ENCODE data around the gene RAMP3. TPM values are rescaled to one million over a fixed set of nuclear protein-coding genes. Genes with fewer than 3 reads are reported as not detected.

The RAMP3 gene
- total and polyA plus RNA-seq, 10 of the 15 experiments (the other 5 are each of a cell fraction or from before 2014, with no cell fraction given), result not detected

DNA sequence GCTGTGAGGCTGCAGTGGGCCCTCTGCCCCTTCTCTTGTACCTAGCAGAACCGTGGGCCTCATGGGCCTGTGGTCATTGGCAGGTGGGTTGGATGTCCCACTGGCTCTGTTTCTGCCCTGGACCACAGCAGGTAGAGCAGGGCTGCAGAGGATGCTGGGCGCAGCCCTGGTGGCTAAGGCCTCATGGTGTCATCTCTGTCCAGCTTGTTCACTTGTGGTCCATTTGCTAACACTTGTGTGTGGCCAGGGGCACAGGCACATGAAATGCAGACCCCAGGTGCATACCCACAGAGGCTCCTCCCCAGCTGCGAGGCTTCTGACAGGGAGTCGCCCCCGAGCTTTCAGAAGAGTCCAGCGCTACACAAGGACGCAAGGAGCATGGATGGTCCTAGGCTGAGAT, 23.7 kb upstream of the RAMP3 start (continued):
- TF ChIP-seq ZNF207 (IDR thresholded peaks at IDR 0.05; ENCODE audit: borderline replicate concordance) (no peak), BMI1 (IDR thresholded peaks at IDR 0.05; ENCODE audit: borderline replicate concordance) (no peak)

DNA sequence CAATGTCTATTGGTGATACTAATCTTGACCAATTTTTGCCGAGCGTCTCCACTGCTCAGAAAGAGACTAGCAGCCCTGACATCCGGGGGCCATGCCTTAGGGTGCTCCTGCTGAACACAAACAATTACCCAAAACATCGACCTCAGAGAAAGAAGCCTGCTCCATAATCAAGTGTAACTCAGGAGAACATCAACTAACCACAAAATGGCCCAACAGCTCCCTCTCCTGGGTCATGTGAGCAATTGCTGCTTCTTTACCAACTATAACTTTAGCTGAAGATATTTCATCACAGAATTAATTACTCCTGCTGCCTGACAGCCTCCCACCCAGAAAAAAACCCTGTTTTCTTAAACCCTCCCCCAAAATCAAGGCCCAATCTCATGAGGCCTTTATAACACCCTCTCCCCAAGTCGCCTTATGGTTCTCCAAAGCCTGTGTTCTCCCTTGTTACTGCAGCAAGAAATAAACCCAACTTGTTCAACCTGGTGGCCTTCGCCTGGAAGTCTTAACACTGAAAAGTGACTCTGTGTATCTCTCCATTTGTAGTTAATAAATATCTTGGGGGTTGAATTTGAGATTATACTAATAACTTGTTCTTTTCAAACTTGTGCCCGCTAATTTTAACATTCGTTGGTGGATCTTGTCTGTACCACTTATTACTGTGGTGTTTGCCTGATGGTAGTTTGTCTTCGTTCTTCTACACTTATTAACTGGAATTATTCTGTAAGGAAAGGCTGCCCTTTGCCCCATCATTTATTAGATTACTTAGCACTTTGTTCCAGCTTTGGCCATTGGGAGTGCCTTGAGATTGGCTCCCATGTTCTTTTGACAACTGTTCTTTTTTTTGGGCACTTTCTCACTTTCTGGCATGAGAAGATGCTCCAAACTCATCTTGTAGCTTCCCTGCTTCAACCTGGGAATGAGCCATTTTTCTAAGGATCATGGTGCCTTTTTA, 21.2 kb upstream of the RAMP3 start:
- SMC1A ChIA-PET (ENCODE audit: uncharacterized antibody, unreplicated experiment), result interaction anchor here (0.7 to 5.6 kb wide), 37 partner anchors 8 to 562 kb away, joined by 3 to 105 read pairs (median 4); partner anchors contain the start of genes DDX56, H2AZ2 and MYO1G
- TF ChIP-seq POU2F2 (IDR thresholded peaks at IDR 0.05; ENCODE audit: borderline replicate concordance, low read depth, low read length), result no peak
- TF ChIP-seq ZNF207 (IDR thresholded peaks at IDR 0.05; ENCODE audit: borderline replicate concordance), result no peak
- TF ChIP-seq WRNIP1 (IDR thresholded peaks at IDR 0.05; ENCODE audit: borderline replicate concordance, low read depth, low read length), result no peak
- TF ChIP-seq SREBF1 (IDR thresholded peaks at IDR 0.05; ENCODE audit: low read length), result no peak
- TF ChIP-seq EGR1 (IDR thresholded peaks at IDR 0.05; ENCODE audit: borderline replicate concordance in 1 of 2, low read depth in 2 of 2, low read length in 2 of 2), result no peak
- TF ChIP-seq YBX1 (IDR thresholded peaks at IDR 0.05), result no peak
- TF ChIP-seq, protein P1, sequence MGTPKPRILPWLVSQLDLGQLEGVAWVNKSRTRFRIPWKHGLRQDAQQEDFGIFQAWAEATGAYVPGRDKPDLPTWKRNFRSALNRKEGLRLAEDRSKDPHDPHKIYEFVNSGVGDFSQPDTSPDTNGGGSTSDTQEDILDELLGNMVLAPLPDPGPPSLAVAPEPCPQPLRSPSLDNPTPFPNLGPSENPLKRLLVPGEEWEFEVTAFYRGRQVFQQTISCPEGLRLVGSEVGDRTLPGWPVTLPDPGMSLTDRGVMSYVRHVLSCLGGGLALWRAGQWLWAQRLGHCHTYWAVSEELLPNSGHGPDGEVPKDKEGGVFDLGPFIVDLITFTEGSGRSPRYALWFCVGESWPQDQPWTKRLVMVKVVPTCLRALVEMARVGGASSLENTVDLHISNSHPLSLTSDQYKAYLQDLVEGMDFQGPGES (IDR thresholded peaks at IDR 0.05), result no peak
- no peak for TF ChIP-seq FOS (IDR thresholded peaks at IDR 0.05; ENCODE audit: borderline replicate concordance, extremely low read depth, insufficient read length)
- TF ChIP-seq RAD21 (IDR thresholded peaks at IDR 0.05; ENCODE audit: insufficient read depth, low read depth, low read length), result peak; percentile 97
- TF ChIP-seq, protein P2, sequence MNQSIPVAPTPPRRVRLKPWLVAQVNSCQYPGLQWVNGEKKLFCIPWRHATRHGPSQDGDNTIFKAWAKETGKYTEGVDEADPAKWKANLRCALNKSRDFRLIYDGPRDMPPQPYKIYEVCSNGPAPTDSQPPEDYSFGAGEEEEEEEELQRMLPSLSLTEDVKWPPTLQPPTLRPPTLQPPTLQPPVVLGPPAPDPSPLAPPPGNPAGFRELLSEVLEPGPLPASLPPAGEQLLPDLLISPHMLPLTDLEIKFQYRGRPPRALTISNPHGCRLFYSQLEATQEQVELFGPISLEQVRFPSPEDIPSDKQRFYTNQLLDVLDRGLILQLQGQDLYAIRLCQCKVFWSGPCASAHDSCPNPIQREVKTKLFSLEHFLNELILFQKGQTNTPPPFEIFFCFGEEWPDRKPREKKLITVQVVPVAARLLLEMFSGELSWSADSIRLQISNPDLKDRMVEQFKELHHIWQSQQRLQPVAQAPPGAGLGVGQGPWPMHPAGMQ (IDR thresholded peaks at IDR 0.05; ENCODE audit: borderline replicate concordance), result no peak
- TF ChIP-seq ATF7 (IDR thresholded peaks at IDR 0.05; ENCODE audit: low read depth), result 0 out of 2 replicates have a peak, but pooled peaks have one; percentile 18
- no peak for TF ChIP-seq DPF2 (IDR thresholded peaks at IDR 0.05)
- no peak for TF ChIP-seq SMAD1 (IDR thresholded peaks at IDR 0.05; ENCODE audit: low read depth, partially characterized antibody)
- TF ChIP-seq RAD51 (IDR thresholded peaks at IDR 0.05), result 0 out of 2 replicates have a peak, but pooled peaks have one; percentile 26

More for the DNA sequence above, 21.2 kb upstream of the RAMP3 start:
- Histone ChIP-seq H3K9ac (ENCODE audit: control insufficient read depth, insufficient read depth, low read length) (no peak overlapping the region), H4K20me1 (ENCODE audit: control insufficient read depth, insufficient read depth) (no peaks in the 10 kb centered on the region), H3K9me3 (replicated peaks; ENCODE audit: control insufficient read depth, insufficient read depth, low read length) (no peaks in the 10 kb centered on the region; the same call in 2 of the 3 replicates), H3K4me2 (ENCODE audit: control insufficient read depth, insufficient read depth) (no peak overlapping the region), H2AFZ (ENCODE audit: control insufficient read depth, low read depth, low read length) (no peak overlapping the region), H3K79me2 (ENCODE audit: control insufficient read depth, insufficient read depth, low read length) (no peaks in the 10 kb centered on the region), H3K27ac (ENCODE audit: control insufficient read depth, insufficient read depth) (no peak overlapping the region), H3K36me3 (ENCODE audit: control insufficient read depth in 2 of 2, insufficient read depth in 2 of 2, low read length in 1 of 2) (no peaks in the 10 kb centered on the region), H3K27me3 (replicated peaks in 1 of 2; ENCODE audit: control insufficient read depth in 2 of 2, insufficient read depth in 2 of 2, low read length in 1 of 2) (no peaks in the 10 kb centered on the region), H3K4me3 (no peak overlapping the region), H3K4me1 (ENCODE audit: control insufficient read depth, insufficient read depth, low read length) (peaks cover 4% of the 10 kb centered on the region; the same call in 1 of the 2 replicates)
- DNase-seq (ENCODE audit: low read depth, low spot score) (peak; percentile 41), FAIRE-seq (peak; percentile 85), ATAC-seq (peak; percentile 86)
- POLR2A ChIA-PET, result interaction anchor here (1.0 to 1.3 kb wide), 4 partner anchors 151 to 252 kb away, joined by 3 to 5 read pairs (median 4); no protein-coding TSS in a partner anchor
- CTCF ChIA-PET, result interaction anchor here (0.6 to 6.5 kb wide), 56 partner anchors 9 to 554 kb away, joined by 3 to 219 read pairs (median 5); partner anchors contain the start of genes H2AZ2 and TBRG4
- BruUV-seq (replicated peaks), result no TSS peak
- intact Hi-C loops (cut with micrococcal nuclease; ENCODE audit: unreplicated experiment) (loop anchor here (1.0 to 2.0 kb wide), 4 partner anchors 163 to 548 kb away; no protein-coding TSS in a partner anchor), in situ Hi-C loops (cut with MboI) (loop anchor here (5.0 to 10.0 kb wide), 3 partner anchors 162 to 549 kb away; partner anchors contain the start of gene MYO1G)
- 43% methylated on average over 9 of the region's 9 CpGs for WGBS (ENCODE audit: insufficient coverage, insufficient replicate concordance, low lambda C conversion rate, missing lambda C conversion rate)
- RAD21 ChIA-PET (ENCODE audit: unreplicated experiment), result interaction anchor here (0.8 to 6.3 kb wide), 32 partner anchors 9 to 548 kb away, joined by 3 to 121 read pairs (median 4); partner anchors contain the start of genes H2AZ2, PURB and TBRG4

All from GM12878 (cell line).